Ishikawa (cell line): ENCODE measurements around the gene TJP1.

Experiments used
- CEBPB ChIP-seq: IDR thresholded peaks from 2 replicates; pipeline ENCODE4 v1.6.1; 2012
- CREB1 ChIP-seq: IDR thresholded peaks from 2 replicates; pipeline ENCODE4 v1.6.1; 2012; ENCODE audit warnings: low read depth
- EGR1 ChIP-seq: IDR thresholded peaks from 2 replicates; pipeline ENCODE4 v1.6.1; 2012
- EP300 ChIP-seq: IDR thresholded peaks from 2 replicates; pipeline ENCODE4 v1.6.1; 2012; ENCODE audit warnings: borderline replicate concordance
- FOXM1 ChIP-seq: IDR thresholded peaks from 2 replicates; pipeline ENCODE4 v1.6.1; 2012; ENCODE audit warnings: low read depth, borderline replicate concordance
- MAX ChIP-seq: IDR thresholded peaks from 2 replicates; pipeline ENCODE4 v1.6.1; 2012
- NFIC ChIP-seq: IDR thresholded peaks from 2 replicates; pipeline ENCODE4 v1.6.1; 2012
- RAD21 ChIP-seq: IDR thresholded peaks from 2 replicates; pipeline ENCODE4 v1.6.1; 2012; ENCODE audit warnings: low read depth
- REST ChIP-seq: IDR thresholded peaks from 2 replicates; pipeline ENCODE4 v1.6.1; 2012; ENCODE audit warnings: low read depth, mild to moderate bottlenecking
- TAF1 ChIP-seq: IDR thresholded peaks from 2 replicates; pipeline ENCODE4 v1.6.1; 2012; ENCODE audit warnings: low read depth, mild to moderate bottlenecking
- TCF12 ChIP-seq: IDR thresholded peaks from 2 replicates; pipeline ENCODE4 v1.6.1; 2012; ENCODE audit warnings: low read depth
- TEAD4 ChIP-seq: IDR thresholded peaks from 2 replicates; pipeline ENCODE4 v1.6.1; 2012
- USF1 ChIP-seq: IDR thresholded peaks from 2 replicates; pipeline ENCODE4 v1.6.1; 2012
- YY1 ChIP-seq: IDR thresholded peaks from 2 replicates; pipeline ENCODE4 v1.6.1; 2012; ENCODE audit warnings: low read depth
- ZBTB7A ChIP-seq: IDR thresholded peaks from 2 replicates; pipeline ENCODE4 v1.6.1; 2012; ENCODE audit warnings: low read depth

Gene TJP1

GRCh38 chr15:29731865-29732264 is 90.4 kb downstream of the TJP1 start:
- TF ChIP-seq REST (no peak), FOXM1 (no peak), CEBPB (0 out of 2 replicates have a peak, but pooled peaks have one; percentile 39)

- no peak for TF ChIP-seq TAF1
- TF ChIP-seq NFIC: no peak
- TF ChIP-seq CREB1: no peak
- TF ChIP-seq CEBPB: no peak
- TF ChIP-seq EGR1: no peak
- no peak for TF ChIP-seq TCF12
- no peak for TF ChIP-seq USF1
- no peak for TF ChIP-seq TEAD4
- no peak for TF ChIP-seq MAX
- no peak for TF ChIP-seq RAD21
- no peak for TF ChIP-seq REST
- no peak for TF ChIP-seq EP300
- no peak for TF ChIP-seq ZBTB7A
- TF ChIP-seq FOXM1: no peak
- no peak for TF ChIP-seq YY1
Measured at GRCh38 chr15:29728418-29728817, 93.8 kb downstream of the TJP1 start.

- TF ChIP-seq NFIC (no peak), YY1 (no peak), EP300 (no peak), TAF1 (no peak), REST (no peak), EGR1 (no peak), FOXM1 (no peak), CREB1 (no peak), RAD21 (no peak), ZBTB7A (no peak), TEAD4 (no peak), MAX (no peak), TCF12 (no peak), USF1 (no peak), CEBPB (no peak)
Measured at GRCh38 chr15:29727871-29728270, 94.4 kb downstream of the TJP1 start.

GRCh38 chr15:29726553-29726952 is 95.7 kb downstream of the TJP1 start:
- TF ChIP-seq FOXM1 (no peak), YY1 (no peak), CREB1 (no peak), USF1 (no peak), TAF1 (no peak), TEAD4 (no peak), CEBPB (no peak), EP300 (no peak), TCF12 (no peak), RAD21 (no peak), ZBTB7A (no peak), NFIC (no peak), REST (no peak)
